HG02678 (cell line): ENCODE measurements around the gene ARHGAP23.

Experiments used
- ATAC-seq: cut with Tn5 transposase; IDR thresholded peaks from one replicate; pipeline ENCODE4 v1.9.1; 2021; ENCODE audit warnings: mild to moderate bottlenecking, moderate library complexity; ENCODE audit not compliant: unreplicated experiment

Gene ARHGAP23

GRCh38 chr17:38544175-38544838, 116.0 kb downstream of the ARHGAP23 start:
- no peak for ATAC-seq

- ATAC-seq, result no peak
These were observed 116.6 kb downstream of the ARHGAP23 start for GRCh38 chr17:38544839-38545209.

- ATAC-seq, result no peak
These were observed 117.4 kb downstream of the ARHGAP23 start for GRCh38 chr17:38545531-38546225.

GRCh38 chr17:38546396-38546795, 118.1 kb downstream of the ARHGAP23 start:
- no peak for ATAC-seq

- ATAC-seq, result no peak
These were observed 119.2 kb downstream of the ARHGAP23 start for GRCh38 chr17:38547444-38547843.

GRCh38 chr17:38549285-38549684, 121.0 kb downstream of the ARHGAP23 start:
- no peak for ATAC-seq

- ATAC-seq, result no peak
These were observed 122.4 kb downstream of the ARHGAP23 start for GRCh38 chr17:38550661-38551060.

- ATAC-seq, result no peak
These were observed 122.9 kb downstream of the ARHGAP23 start for GRCh38 chr17:38551121-38551520.

GRCh38 chr17:38552343-38552742, 124.1 kb downstream of the ARHGAP23 start:
- no peak for ATAC-seq

GRCh38 chr17:38554430-38555350, 126.4 kb downstream of the ARHGAP23 start:
- no peak for ATAC-seq

- no peak for ATAC-seq
These were observed 128.0 kb downstream of the ARHGAP23 start for GRCh38 chr17:38556239-38556638.

GRCh38 chr17:38557396-38557795, 129.1 kb downstream of the ARHGAP23 start:
- no peak for ATAC-seq

GRCh38 chr17:38557836-38558727, 129.8 kb downstream of the ARHGAP23 start:
- ATAC-seq, result peak; percentile 75

GRCh38 chr17:38558728-38559050, 130.4 kb downstream of the ARHGAP23 start:
- no peak for ATAC-seq

- ATAC-seq, result peak; percentile 70
These were observed 131.0 kb downstream of the ARHGAP23 start for GRCh38 chr17:38559051-38559879.

GRCh38 chr17:38559880-38560230, 131.6 kb downstream of the ARHGAP23 start:
- ATAC-seq, result no peak

- no peak for ATAC-seq
These were observed 132.4 kb downstream of the ARHGAP23 start for GRCh38 chr17:38560503-38561318.

- no peak for ATAC-seq
These were observed 133.4 kb downstream of the ARHGAP23 start for GRCh38 chr17:38561416-38562214.
